H4 (cell line): ENCODE data around the gene DHX29. TPM values are rescaled to one million over a fixed set of nuclear protein-coding genes. Genes with fewer than 3 reads are reported as not detected.

ENCODE experiments used
- total RNA-seq: library from RNA; depleted of rRNA; stranded (reverse); fragments of >200 nt; shearing (Covaris generic); gene quantifications from 2 replicates; pipeline ENCODE4 v1.2.3, GENCODE V29; 2014; rRNA removed

Gene DHX29
- total RNA-seq, 1 experiment from 2014 or later, result 26.8 TPM

Other genes starting within 250 kb of the DHX29 start
- not detected in 2 replicates for gene GZMA, start 205.0 kb downstream of the DHX29 start, total RNA-seq
- 129 and 152 TPM in 2 replicates for gene GPX8, start 147.5 kb downstream of the DHX29 start, total RNA-seq
- not detected in 2 replicates for gene CDC20B, start 134.5 kb downstream of the DHX29 start, total RNA-seq
- gene MCIDAS, start 80.4 kb downstream of the DHX29 start, total RNA-seq, result 0.21 and 0.48 TPM in 2 replicates
- 1.4 and 2.4 TPM in 2 replicates for gene CCNO, start 74.1 kb downstream of the DHX29 start, total RNA-seq
- 95.0 and 125 TPM in 2 replicates for gene MTREX, start 295 bp upstream of the DHX29 start, total RNA-seq
- 77.8 and 89.4 TPM in 2 replicates for gene PLPP1, start 227.3 kb upstream of the DHX29 start, total RNA-seq